IPS-11a (cell line): Measurements from ENCODE around the gene TTC39B.
"Not testable (repeated sequence)": the region's sequence is repeated elsewhere in the genome, so short reads cannot be mapped to it uniquely, and the experiment has no call there.

Experiments
- H3K4me3 ChIP-seq: one replicate; pipeline ENCODE4 v1.5.1; 2013; ENCODE audit warnings: low read depth, low read length, control low read depth

Gene TTC39B

GRCh38 chr9:15268782-15269181 lies 38.2 kb downstream of the TTC39B start:
- H3K4me3 ChIP-seq = no peak overlapping the region

GRCh38 chr9:15268317-15268716 lies 38.7 kb downstream of the TTC39B start:
- no peak overlapping the region for H3K4me3 ChIP-seq

GRCh38 chr9:15264918-15265317 lies 42.1 kb downstream of the TTC39B start:
- H3K4me3 ChIP-seq = no peak overlapping the region

GRCh38 chr9:15262581-15262980 lies 44.4 kb downstream of the TTC39B start:
- no peak overlapping the region for H3K4me3 ChIP-seq

GRCh38 chr9:15256426-15256825 lies 50.6 kb downstream of the TTC39B start:
- no peak overlapping the region for H3K4me3 ChIP-seq

GRCh38 chr9:15253786-15254185 lies 53.2 kb downstream of the TTC39B start:
- no peak overlapping the region for H3K4me3 ChIP-seq

- H3K4me3 ChIP-seq = no peak overlapping the region
Observed at GRCh38 chr9:15253197-15253596, 53.8 kb downstream of the TTC39B start.

- H3K4me3 ChIP-seq = no peak overlapping the region
Observed at GRCh38 chr9:15249981-15250380, 57.0 kb downstream of the TTC39B start.

GRCh38 chr9:15249042-15249818 lies 57.8 kb downstream of the TTC39B start:
- no peak overlapping the region for H3K4me3 ChIP-seq

GRCh38 chr9:15248621-15249020 lies 58.4 kb downstream of the TTC39B start:
- no peak overlapping the region for H3K4me3 ChIP-seq

GRCh38 chr9:15248081-15248480 lies 58.9 kb downstream of the TTC39B start:
- H3K4me3 ChIP-seq = no peak overlapping the region

- H3K4me3 ChIP-seq = no peak overlapping the region
Observed at GRCh38 chr9:15246708-15247107, 60.3 kb downstream of the TTC39B start.

GRCh38 chr9:15246243-15246642 lies 60.8 kb downstream of the TTC39B start:
- no peak overlapping the region for H3K4me3 ChIP-seq

- H3K4me3 ChIP-seq = no peak overlapping the region
Observed at GRCh38 chr9:15244001-15244441, 63.0 kb downstream of the TTC39B start.

- H3K4me3 ChIP-seq = no peak overlapping the region
Observed at GRCh38 chr9:15243081-15243480, 63.9 kb downstream of the TTC39B start.

- no peak overlapping the region for H3K4me3 ChIP-seq
Observed at GRCh38 chr9:15240927-15241326, 66.1 kb downstream of the TTC39B start.

- H3K4me3 ChIP-seq = no peak overlapping the region
Observed at GRCh38 chr9:15239816-15240215, 67.2 kb downstream of the TTC39B start.

GRCh38 chr9:15238646-15239045 lies 68.4 kb downstream of the TTC39B start:
- no peak overlapping the region for H3K4me3 ChIP-seq

GRCh38 chr9:15235658-15236057 lies 71.4 kb downstream of the TTC39B start:
- no peak overlapping the region for H3K4me3 ChIP-seq

- not testable (repeated sequence) for H3K4me3 ChIP-seq
Observed at GRCh38 chr9:15233941-15234490, 73.0 kb downstream of the TTC39B start.

- H3K4me3 ChIP-seq = not testable (repeated sequence)
Observed at GRCh38 chr9:15232706-15233280, 74.2 kb downstream of the TTC39B start.
